Embryonic facial prominence (tissue), 1 donor: ENCODE measurements around the gene RBM24.
"Not testable (repeated sequence)": the region's sequence is repeated elsewhere in the genome, so short reads cannot be mapped to it uniquely, and the experiment has no call there.

Source experiments
- DNase-seq: peaks from one replicate; pipeline ENCODE4 v3.0.0-alpha.2; 2016; ENCODE audit errors: extremely low spot score

RBM24 gene

GRCh38 chr6:17291778-17292177, 10.6 kb downstream of the RBM24 start:
- no peak for DNase-seq

DNA sequence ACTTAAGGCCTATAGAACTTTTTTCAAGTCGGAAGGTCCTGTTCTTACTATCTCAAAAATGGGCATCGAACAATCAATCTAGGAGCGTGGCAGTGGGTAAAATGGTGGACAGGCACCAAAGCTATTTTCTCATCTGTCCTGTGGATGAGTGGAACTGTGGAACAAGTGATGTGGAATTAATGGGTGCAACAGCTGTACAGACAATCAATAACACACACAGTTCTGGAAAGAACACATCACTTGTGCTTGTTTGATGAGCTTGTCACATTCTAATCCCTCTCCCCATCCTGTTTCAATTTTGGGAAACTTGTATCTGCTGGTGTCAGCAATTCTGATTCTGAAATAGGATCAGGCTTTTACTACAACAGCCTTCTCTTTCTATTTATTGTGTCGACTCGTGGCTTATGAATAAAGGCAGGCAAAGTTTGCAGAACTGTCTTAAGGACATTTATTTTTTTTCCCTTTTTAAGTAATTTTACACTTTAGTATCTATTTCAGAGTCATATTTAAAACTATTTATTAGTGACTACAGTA, 11.5 kb downstream of the RBM24 start:
- no peak for DNase-seq

GRCh38 chr6:17293395-17293794, 12.2 kb downstream of the RBM24 start:
- DNase-seq: no peak

DNA sequence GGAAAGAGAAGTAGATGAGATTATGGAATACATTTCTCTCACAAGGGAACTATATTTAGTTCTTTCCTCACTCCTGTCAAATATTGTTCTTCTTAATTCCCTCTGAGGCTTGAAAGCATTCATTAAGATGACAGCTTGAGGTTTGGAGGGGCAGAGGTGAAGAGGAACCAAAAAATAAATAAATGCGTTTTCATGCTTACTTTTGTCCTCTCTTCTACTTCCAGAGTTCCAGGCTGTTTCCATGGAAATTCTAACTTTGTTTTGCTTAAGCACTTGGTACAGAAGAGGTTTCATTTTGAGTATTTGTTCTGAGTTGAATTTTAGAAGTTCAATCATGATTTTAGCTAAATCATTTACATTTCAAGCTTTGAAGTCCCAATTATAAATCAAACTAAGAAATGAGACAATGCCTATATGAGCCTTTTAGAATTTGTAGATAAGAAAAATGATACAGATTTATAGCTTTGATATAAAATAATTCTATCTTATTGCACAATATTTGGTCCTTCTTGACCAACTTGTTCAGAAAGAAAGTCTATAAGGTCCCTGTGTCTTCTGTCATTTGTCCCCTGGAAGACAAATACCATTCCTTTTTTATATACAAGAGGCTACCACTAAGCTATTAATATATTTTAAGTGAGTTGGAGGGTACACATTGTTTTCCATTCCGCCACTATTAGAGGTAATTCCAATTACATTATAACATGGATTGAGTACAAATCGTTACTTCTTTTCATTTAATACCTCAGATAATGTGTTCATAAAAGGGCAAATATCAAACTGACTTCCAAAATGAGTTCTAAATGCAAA, 16.3 kb downstream of the RBM24 start:
- no peak for DNase-seq

DNA sequence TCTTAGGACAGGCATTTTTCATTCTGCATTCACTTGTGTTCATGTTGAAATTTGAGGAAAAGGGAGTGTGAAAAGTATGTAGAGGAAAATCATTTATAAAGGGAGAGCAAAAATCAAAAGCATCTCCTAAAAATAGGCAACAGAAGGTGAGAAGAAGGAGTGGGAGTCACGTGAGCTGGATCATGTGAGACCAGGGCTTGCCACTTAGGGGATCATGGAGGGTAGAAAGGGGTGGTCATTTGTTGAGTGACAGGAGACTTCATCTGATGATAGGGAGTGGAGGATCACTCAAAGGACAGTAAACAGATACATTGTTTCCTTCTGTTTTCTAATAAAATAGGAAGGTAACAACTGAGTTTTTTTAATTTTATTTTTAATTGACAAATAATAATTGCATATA, 17.1 kb downstream of the RBM24 start:
- no peak for DNase-seq

- no peak for DNase-seq
Measured at GRCh38 chr6:17299222-17299621, 18.1 kb downstream of the RBM24 start.

DNA sequence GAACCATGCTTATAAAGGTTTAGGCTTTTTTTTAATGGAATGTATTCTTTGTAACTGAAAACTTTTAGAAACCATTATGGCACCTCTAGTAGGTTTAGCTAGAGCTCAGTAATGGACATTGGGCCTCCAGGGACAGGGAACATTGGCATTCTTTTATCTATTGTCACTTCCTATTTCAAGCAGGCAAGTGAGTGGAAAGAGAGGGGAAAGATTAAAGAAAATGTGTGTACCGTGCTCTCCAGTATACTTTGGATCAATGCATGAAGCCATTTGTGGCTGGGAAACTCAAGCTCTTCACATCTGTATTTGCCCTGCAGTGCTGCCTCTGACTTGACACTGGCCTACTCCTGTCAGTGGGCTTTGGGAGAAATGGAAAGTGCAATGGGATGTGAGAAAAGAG, 18.6 kb downstream of the RBM24 start:
- DNase-seq: no peak

- DNase-seq: no peak
Measured at GRCh38 chr6:17300637-17301036, 19.5 kb downstream of the RBM24 start.

DNA sequence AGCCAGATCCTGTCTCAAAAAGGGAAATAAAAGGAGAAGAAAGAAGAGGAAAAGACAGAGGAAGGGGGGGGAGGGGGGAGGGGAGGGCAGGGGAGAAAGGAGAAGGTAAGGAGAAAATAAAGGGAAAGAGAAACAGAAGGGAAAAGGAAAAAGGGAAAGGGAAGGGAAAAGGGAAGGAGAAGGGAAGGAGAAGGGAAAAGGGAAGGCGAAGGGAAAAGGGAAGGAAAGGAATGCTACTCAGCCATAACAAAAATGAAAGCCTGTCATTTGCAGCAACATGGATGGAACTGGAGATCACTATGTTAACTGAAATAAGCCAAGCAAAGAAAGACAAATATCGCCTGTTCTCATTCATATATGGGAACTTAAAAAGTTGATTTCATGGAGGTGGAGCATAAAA, 22.3 kb downstream of the RBM24 start:
- DNase-seq: no peak

DNA sequence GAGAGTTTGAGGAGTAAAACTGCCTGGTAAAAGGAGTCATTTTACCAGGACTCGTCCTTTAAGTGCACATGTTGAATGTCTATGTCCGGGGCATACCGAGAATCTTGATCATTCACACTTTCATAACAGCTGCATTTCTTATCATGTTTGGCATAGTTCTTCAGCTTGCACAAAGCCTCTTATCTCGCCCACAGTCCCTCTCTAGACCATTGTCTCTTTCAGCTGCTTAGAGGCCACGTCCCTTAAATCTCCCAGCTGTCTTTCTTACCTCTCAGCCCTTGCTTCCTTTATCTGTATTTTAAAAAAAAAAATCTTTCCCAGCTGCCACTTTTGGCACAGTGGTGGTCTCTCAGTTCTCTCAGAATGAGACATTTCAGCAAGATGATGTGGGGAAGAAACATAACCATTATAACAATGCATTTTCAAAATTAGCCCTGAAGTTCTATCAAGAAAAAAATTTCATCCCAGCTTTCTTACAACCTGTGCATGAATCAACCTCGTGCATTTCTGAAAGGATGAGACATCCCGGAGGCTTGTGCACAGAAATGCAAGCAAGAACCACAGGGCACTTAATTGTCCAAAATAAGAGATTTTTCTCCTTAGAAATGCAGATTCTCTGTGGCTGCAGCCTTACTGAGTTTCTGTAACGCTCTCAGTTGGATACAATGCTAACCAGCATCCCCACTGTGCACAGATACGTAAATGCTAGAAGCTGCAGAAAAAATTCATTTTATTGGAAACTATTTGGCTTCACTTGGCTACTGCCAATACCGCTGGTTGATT, 24.2 kb downstream of the RBM24 start:
- DNase-seq: no peak

DNA sequence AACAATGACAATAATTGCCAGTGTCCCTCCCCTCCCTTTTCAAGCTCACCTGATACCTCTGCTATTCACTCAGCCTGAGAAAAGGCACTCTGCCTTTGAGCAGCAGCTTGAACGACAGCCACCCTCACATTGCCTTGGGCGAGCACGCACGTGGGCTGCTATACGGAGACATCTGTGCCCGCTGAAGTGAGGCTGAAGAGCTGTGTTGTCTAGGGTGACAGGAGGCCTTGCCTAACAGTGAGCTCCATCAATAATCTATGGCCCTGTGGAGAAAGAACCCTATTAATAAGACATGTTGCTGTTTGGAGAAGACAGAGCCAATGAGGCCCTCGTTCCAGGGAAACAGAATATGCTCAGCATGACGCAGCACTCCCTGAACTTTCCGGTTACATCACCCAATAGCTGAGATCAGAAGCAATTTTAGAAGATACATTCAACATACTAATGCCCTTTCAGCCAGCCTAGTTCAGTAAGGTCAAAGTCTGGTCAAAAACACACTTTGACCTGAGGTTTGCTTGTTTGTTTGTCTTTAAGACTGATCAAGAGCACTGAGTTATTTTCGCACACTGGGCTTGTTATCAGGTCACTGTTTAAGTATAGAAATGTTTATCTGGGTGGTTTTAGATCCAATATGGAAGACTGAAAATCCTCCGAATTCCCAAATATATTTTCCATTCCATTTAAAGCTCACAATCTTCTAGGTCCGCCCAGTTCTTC, 30.6 kb downstream of the RBM24 start:
- no peak for DNase-seq

DNA sequence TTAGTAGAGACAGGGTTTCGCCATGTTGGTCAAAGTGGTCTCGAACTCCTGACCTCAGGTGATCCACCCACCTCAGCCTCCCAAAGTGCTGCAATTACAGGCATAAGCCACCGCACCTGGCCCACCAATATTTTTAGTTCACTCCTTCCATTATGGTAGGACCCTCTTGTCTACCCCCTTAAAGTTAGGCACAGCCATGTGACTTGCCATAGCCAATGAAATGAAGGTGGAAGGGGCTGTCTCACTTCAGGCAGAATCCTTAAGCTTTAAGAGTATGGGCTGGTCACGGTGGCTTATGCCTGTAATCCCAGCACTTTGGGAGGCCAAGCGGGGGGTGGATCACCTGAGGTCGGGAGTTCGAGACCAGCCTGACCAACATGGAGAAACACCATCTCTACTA, 32.1 kb downstream of the RBM24 start:
- DNase-seq: not testable (repeated sequence)

GRCh38 chr6:17313971-17314370, 32.8 kb downstream of the RBM24 start:
- no peak for DNase-seq

DNA sequence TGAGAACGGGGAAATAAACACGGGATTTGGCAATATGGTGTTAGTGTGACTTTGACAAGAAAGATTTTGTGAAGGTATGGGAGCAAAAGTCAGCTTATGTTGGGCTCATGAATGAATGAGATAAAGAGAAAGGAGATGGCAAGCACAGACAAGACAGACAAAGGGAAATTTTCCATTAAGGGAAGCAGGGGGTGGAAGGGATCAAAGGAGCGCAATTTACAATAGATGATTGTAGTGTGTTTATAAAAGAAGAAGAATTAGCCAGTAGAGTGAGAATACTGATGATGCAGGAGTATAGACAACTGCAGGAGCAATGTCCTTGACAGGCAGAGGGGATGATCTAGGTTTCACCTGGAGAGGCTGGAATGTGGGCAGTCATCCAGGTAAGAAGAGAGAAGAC, 34.1 kb downstream of the RBM24 start:
- DNase-seq: no peak

DNA sequence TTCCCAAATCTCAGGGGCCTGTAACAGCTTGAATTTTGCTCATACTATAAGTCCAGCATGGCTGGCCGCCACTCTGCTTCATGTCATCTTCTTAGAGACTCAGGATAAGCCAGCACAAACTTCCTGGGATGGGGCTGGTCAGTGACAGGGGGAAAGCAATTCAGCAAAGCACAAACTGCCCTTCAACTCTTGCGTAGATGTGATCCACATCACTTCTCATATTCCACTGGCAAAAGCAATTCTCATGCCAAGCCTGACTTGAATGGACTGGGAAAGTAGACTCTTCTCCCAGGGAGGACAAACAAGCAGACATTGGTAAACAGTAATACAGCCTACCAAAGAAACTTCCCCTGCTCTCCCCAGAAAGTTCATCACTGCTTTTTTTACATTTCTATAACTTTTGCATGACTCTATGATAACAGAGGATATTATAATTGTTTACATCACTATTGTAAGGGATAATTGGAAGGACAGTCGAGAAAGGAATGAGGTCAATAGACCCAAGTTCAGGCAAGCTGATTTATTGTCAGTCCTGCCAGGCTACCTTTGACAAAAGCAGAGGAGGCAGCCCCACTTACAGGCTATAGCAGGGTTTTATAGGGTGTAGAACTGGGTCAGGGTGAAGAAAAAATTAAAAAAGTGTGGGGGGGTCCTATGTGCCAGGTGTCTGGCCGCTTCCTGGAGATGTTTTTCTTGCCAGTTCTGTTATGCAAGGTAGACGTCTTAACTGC, 37.4 kb downstream of the RBM24 start:
- no peak for DNase-seq

GRCh38 chr6:17320266-17320665, 39.1 kb downstream of the RBM24 start:
- DNase-seq: not testable (repeated sequence)

DNA sequence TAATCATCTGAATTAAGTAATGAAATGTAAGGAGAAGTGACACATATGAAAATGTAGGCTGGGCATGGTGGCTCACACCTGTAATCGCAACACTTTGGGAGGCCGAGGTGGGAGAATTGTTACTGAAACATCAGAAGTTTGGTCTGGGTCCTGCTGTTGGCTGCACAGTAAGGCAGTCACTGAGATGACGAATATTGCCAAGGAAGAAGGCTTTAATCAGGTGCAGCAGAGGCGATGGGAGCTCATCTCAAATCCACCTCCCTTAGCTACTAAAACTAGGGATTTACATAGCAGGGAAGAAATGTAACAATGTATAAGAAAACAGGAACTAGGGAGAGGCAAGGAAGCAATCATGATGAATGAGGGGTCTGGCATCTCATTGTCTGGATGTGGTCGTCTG, 50.1 kb downstream of the RBM24 start:
- DNase-seq: no peak

DNA sequence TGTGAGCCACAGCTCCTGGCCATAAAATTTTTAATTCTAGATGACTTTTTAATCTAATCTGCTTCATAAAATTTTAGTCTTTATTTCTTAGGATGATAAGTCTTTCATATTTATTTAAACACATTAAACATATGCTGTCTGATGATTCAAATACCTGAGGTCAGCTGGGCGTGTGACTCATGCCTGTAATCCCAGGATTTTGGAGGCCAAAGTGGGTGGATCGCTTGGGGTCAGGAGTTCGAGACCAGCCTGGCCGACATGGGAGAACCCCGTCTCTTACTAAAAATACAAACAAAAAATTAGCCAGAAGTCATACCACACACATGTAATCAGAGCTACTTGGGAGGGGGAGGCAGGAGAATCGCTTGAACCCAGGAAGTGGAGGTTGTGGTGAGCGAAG, 53.1 kb downstream of the RBM24 start:
- DNase-seq: no peak

- DNase-seq: no peak
Measured at GRCh38 chr6:17336425-17336824, 55.3 kb downstream of the RBM24 start.

DNA sequence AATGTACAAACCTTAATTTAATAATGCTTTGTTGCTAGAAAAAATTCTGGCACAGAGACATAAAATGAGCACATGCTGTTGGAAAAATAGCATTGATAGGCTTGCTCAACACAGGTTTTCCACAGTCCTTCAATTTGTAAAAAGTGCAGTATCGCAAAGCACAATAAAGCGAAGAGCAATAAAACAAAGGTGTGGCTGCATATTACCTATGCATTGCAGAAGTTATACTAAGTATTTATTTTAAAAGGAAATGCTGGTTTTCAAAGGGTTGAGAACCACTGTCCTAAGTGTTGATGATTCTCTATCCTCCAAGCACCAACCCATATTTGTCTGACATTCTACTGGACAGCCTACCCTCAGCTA, 58.1 kb downstream of the RBM24 start:
- no peak for DNase-seq

- no peak for DNase-seq
Measured at GRCh38 chr6:17341117-17341805, 60.1 kb downstream of the RBM24 start.
